IPS DF 6.9 (cell line): ENCODE results near the gene SCAMP4.

Experiments used
- DNase-seq: peaks from one replicate; pipeline ENCODE4 v3.0.0-alpha.2; 2013; ENCODE audit warnings: low read depth, low spot score
- H3K27ac ChIP-seq: one replicate; pipeline ENCODE4 v1.5.1; 2013; ENCODE audit warnings: low read length, control low read depth
- H3K27me3 ChIP-seq: 2 replicates; pipeline ENCODE4 v1.6.1; 2013; ENCODE audit warnings: mild to moderate bottlenecking, low read length; ENCODE audit not compliant: control insufficient read depth, insufficient read depth
- H3K36me3 ChIP-seq: 2 replicates; pipeline ENCODE4 v1.6.1; 2013; ENCODE audit warnings: low read length; ENCODE audit not compliant: control insufficient read depth, insufficient read depth
- H3K4me1 ChIP-seq: 2 replicates; pipeline ENCODE4 v1.6.1; 2013; ENCODE audit warnings: low read length; ENCODE audit not compliant: control insufficient read depth, insufficient read depth
- H3K4me3 ChIP-seq: 2 replicates; pipeline ENCODE4 v1.5.1; 2013; ENCODE audit warnings: mild to moderate bottlenecking, low read length
- H3K9me3 ChIP-seq: 2 replicates; pipeline ENCODE4 v1.6.1; 2013; ENCODE audit warnings: low read length, inconsistent platforms; ENCODE audit not compliant: control insufficient read depth, insufficient read depth
- WGBS: extraction: QIAGEN DNeasy Blood & Tissue Kit; methylation state at CpG from one replicate; pipeline ENCODE4 v1.1.7; 2013; ENCODE audit warnings: mixed read lengths, missing lambda C conversion rate; ENCODE audit not compliant: insufficient read length, insufficient coverage; 5-methylcytosine and 5-hydroxymethylcytosine counted together

SCAMP4 gene

DNA sequence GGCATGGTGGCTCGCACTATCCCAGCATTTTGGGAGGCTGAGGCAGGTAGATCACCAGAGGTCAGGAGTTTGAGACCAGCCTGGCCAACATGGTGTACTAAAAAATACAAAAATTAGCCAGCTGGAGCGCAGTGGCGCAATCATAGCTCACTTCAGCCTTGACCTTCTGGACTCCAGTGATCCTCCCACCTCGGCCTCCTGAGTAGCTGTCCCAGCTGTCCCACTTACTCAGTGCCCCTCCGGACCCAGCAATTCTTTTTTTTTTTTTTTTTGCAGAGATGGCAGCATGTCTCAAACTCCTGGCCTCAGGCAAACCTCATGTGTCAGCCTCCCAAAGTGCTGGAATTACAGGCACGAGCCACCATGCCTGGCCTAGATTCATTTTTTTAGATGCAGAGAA is 2.3 kb upstream of the SCAMP4 start:
- H3K27me3 ChIP-seq = no peaks in the 10 kb centered on the region
- no CpG with 5 or more reads among the region's 6 CpGs for WGBS
- no peak overlapping the region for H3K4me3 ChIP-seq
- DNase-seq = no peak
- H3K36me3 ChIP-seq = peaks cover 2% of the 10 kb centered on the region; the same call in 1 of the 2 replicates
- no peaks in the 10 kb centered on the region for H3K9me3 ChIP-seq
- H3K27ac ChIP-seq = no peak overlapping the region
- H3K4me1 ChIP-seq = peaks cover 3% of the 10 kb centered on the region; the same call in 1 of the 2 replicates

DNA sequence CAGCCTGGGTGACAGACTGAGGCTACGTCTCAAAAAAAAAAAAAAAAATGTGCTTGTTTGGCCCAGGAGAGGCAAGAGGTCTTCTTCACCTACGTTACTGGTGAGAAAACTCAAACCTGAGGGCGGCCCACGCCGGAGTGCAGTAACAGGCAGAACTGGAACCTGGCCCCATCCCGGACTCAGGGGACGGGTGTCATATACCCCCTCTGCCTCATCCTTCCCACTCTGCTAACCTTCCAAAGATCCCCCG is 414 bp upstream of the SCAMP4 start:
- no CpG with 5 or more reads among the region's 8 CpGs for WGBS
- DNase-seq = no peak
- Histone ChIP-seq H3K27ac (no peak overlapping the region), H3K36me3 (peaks cover 6% of the 10 kb centered on the region; the same call in 1 of the 2 replicates), H3K9me3 (no peaks in the 10 kb centered on the region), H3K27me3 (no peaks in the 10 kb centered on the region), H3K4me3 (peak overlapping the region; percentile 21; the same call in 1 of the 2 replicates), H3K4me1 (peaks cover 3% of the 10 kb centered on the region; the same call in 1 of the 2 replicates)

DNA sequence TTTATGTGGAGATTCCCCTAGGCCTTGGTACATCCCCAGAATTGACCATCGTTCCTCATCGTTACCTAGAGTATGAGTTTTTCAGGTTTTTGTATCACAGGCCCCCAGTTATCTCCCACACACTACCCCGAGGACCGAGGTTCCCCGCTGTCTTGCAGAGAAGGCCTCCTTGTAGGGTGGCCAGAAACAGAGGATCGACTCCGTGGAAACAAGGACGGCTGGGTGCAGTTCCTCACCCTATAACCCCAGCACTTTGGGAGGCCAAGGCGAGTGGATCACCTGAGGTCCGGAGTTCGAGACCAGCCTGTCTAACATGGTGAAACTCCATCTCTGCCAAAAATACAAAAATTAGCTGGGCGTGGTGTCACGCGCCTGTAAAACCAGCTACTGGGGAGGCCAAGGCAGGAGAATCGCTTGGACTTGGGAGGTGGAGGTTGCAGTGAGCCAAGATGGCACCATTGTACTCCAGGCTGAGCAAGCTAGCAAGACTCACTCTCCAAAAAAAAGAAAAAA is 720 bp downstream of the SCAMP4 start:
- Histone ChIP-seq H3K36me3 (peaks cover 6% of the 10 kb centered on the region; the same call in 1 of the 2 replicates), H3K4me1 (peaks cover 3% of the 10 kb centered on the region; the same call in 1 of the 2 replicates), H3K27me3 (no peaks in the 10 kb centered on the region), H3K27ac (no peak overlapping the region), H3K9me3 (no peaks in the 10 kb centered on the region), H3K4me3 (peak overlapping the region; percentile 64; the same call in 1 of the 2 replicates)
- DNase-seq = no peak
- WGBS = no CpG with 5 or more reads among the region's 15 CpGs

GRCh38 chr19:1906985-1907562 is 1.9 kb downstream of the SCAMP4 start:
- H3K36me3 ChIP-seq = peaks cover 10% of the 10 kb centered on the region; the same call in 1 of the 2 replicates

GRCh38 chr19:1907563-1908363 is 2.6 kb downstream of the SCAMP4 start:
- no peak for DNase-seq
- peaks cover 17% of the 10 kb centered on the region; the same call in 1 of the 2 replicates for H3K36me3 ChIP-seq
- WGBS = no CpG with 5 or more reads among the region's 43 CpGs
- no peaks in the 10 kb centered on the region for H3K27me3 ChIP-seq
- peaks cover 3% of the 10 kb centered on the region; the same call in 1 of the 2 replicates for H3K4me1 ChIP-seq
- H3K27ac ChIP-seq = no peak overlapping the region
- H3K9me3 ChIP-seq = no peaks in the 10 kb centered on the region
- H3K4me3 ChIP-seq = no peak overlapping the region

More at GRCh38 chr19:1906985-1907562, 1.9 kb downstream of the SCAMP4 start:
- H3K27ac ChIP-seq = no peak overlapping the region
- no peaks in the 10 kb centered on the region for H3K9me3 ChIP-seq
- WGBS = no CpG with 5 or more reads among the region's 10 CpGs
- H3K27me3 ChIP-seq = no peaks in the 10 kb centered on the region
- H3K4me1 ChIP-seq = peaks cover 3% of the 10 kb centered on the region; the same call in 1 of the 2 replicates
- no peak overlapping the region for H3K4me3 ChIP-seq
- DNase-seq = no peak

DNA sequence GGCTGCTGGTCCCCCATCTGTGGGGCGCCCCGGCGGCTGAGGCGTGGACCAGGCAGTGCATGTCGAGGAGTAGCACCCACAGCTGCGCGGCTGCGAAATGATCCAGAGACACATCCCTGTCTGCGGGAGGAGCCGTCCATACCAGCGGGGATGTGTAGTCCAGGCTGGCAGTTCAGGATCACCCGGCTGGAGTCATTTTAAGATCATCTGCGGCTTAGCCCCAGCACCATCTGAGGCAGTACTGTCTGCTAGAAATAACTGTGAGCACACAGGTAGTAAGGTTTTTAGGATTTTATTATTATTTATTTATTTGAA is 3.1 kb downstream of the SCAMP4 start:
- Histone ChIP-seq H3K36me3 (peaks cover 22% of the 10 kb centered on the region; the same call in 1 of the 2 replicates), H3K27ac (no peak overlapping the region), H3K4me1 (peaks cover 3% of the 10 kb centered on the region; the same call in 1 of the 2 replicates), H3K4me3 (no peak overlapping the region), H3K27me3 (no peaks in the 10 kb centered on the region), H3K9me3 (no peaks in the 10 kb centered on the region)
- no CpG with 5 or more reads among the region's 13 CpGs for WGBS
- no peak for DNase-seq

- H3K27ac ChIP-seq = no peak overlapping the region
- H3K4me3 ChIP-seq = no peak overlapping the region
- H3K4me1 ChIP-seq = no peaks in the 10 kb centered on the region
- WGBS = no CpG with 5 or more reads among the region's 10 CpGs
- H3K9me3 ChIP-seq = no peaks in the 10 kb centered on the region
- peaks cover 31% of the 10 kb centered on the region; the same call in 1 of the 2 replicates for H3K36me3 ChIP-seq
- H3K27me3 ChIP-seq = no peaks in the 10 kb centered on the region
- no peak for DNase-seq
Measured at GRCh38 chr19:1909761-1910080, 4.5 kb downstream of the SCAMP4 start.

DNA sequence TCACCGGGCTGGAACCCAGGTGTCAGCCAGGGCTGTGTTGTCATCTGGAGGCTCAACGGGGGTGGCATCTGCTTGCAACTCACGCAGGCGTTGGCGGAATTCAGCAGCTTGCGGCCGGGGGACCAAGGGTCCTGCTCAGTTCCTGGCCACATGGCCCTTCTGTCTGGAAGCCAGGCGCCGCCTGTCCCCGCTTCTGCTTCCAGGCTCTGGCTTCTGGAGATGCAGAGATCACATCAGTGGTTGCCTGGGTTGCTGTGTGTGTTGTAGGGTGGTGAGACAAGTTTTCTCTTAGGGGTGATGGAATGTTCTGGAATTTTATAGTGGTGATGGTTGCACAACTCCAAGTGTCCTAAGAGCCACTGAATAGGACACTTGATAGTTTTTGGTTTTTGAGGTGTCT is 5.0 kb downstream of the SCAMP4 start:
- H3K27ac ChIP-seq = no peak overlapping the region
- no peak for DNase-seq
- no CpG with 5 or more reads among the region's 10 CpGs for WGBS
- H3K4me1 ChIP-seq = no peaks in the 10 kb centered on the region
- H3K9me3 ChIP-seq = no peaks in the 10 kb centered on the region
- no peaks in the 10 kb centered on the region for H3K27me3 ChIP-seq
- no peak overlapping the region for H3K4me3 ChIP-seq
- peaks cover 31% of the 10 kb centered on the region; the same call in 1 of the 2 replicates for H3K36me3 ChIP-seq

DNA sequence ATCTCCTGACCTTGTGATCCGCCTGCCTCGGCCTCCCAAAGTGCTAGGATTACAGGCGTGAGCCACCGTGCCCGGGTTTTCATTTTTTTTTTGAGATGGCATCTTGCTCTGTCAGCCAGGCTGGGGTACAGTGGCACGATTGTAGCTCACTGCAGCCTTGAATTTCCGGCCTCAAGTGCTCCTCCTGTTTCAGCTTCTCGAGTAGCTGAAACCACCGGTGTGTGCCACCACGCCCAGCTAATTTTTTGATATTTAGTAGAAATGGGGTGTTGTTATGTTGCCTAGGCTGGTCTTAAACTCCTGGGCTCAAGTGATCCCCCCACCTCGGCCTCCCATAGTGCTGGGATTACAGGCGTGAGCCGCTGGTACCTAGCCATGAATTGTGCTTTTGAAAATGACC is 5.9 kb downstream of the SCAMP4 start:
- no peaks in the 10 kb centered on the region for H3K9me3 ChIP-seq
- H3K36me3 ChIP-seq = peaks cover 31% of the 10 kb centered on the region; the same call in 1 of the 2 replicates
- no peak for DNase-seq
- no CpG with 5 or more reads among the region's 13 CpGs for WGBS
- no peaks in the 10 kb centered on the region for H3K4me1 ChIP-seq
- H3K4me3 ChIP-seq = no peak overlapping the region
- H3K27ac ChIP-seq = no peak overlapping the region
- no peaks in the 10 kb centered on the region for H3K27me3 ChIP-seq

DNA sequence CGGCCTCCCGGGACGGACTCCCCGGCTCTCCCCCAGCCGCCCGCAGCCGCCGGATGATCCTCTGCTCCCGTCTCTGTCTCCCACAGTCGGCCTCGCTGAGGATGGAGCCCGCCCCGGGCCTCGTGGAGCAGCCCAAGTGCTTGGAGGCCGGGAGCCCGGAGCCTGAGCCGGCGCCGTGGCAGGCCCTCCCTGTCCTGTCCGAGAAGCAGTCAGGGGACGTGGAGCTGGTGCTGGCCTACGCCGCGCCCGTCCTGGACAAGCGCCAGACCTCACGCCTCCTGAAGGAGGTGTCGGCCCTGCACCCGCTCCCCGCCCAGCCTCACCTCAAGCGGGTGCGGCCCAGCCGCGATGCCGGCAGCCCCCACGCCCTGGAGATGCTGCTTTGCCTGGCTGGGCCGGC is 6.8 kb downstream of the SCAMP4 start:
- Histone ChIP-seq H3K27me3 (no peaks in the 10 kb centered on the region), H3K9me3 (no peaks in the 10 kb centered on the region), H3K4me3 (no peak overlapping the region), H3K27ac (no peak overlapping the region), H3K4me1 (no peaks in the 10 kb centered on the region), H3K36me3 (peaks cover 31% of the 10 kb centered on the region; the same call in 1 of the 2 replicates)
- no peak for DNase-seq
- WGBS = no CpG with 5 or more reads among the region's 37 CpGs
